GM23248 (cell line): ENCODE data around the gene EAF2. TPM values are rescaled to one million over a fixed set of nuclear protein-coding genes. Genes with fewer than 3 reads are reported as not detected.

Source experiments
- DNase-seq: peaks from one replicate; pipeline ENCODE4 v3.0.0-alpha.2; 2015
- H2AFZ ChIP-seq: fragments of 200-600 bp; sonication (generic); 2 replicates; pipeline ENCODE4 v1.6.1; 2016; ENCODE audit warnings: antibody characterized with exemption
- H3F3A ChIP-seq: fragments of 200-600 bp; sonication (generic); 2 replicates; pipeline ENCODE4 v1.6.1; 2016; ENCODE audit warnings: mild to moderate bottlenecking, antibody characterized with exemption, mixed run types; ENCODE audit not compliant: insufficient read depth
- H3K27ac ChIP-seq: fragments of 200-600 bp; sonication (generic); 2 replicates; pipeline ENCODE4 v1.5.1; 2016; ENCODE audit warnings: mild to moderate bottlenecking
- H3K27me3 ChIP-seq: fragments of 200-600 bp; sonication (generic); replicated peaks from 2 replicates; pipeline ENCODE4 v1.6.1; 2016; ENCODE audit warnings: mild to moderate bottlenecking; ENCODE audit not compliant: insufficient read depth
- H3K36me3 ChIP-seq: fragments of 200-600 bp; sonication (generic); 2 replicates; pipeline ENCODE4 v1.6.1; 2016; ENCODE audit warnings: low read depth, mild to moderate bottlenecking
- H3K4me1 ChIP-seq: fragments of 200-600 bp; sonication (generic); 2 replicates; pipeline ENCODE4 v1.6.1; 2016; ENCODE audit warnings: mild to moderate bottlenecking; ENCODE audit not compliant: insufficient read depth
- H3K4me2 ChIP-seq: fragments of 200-600 bp; sonication (generic); one replicate; pipeline ENCODE4 v1.6.1; 2016; ENCODE audit warnings: mild to moderate bottlenecking; ENCODE audit not compliant: unreplicated experiment
- H3K4me3 ChIP-seq: fragments of 200-600 bp; sonication (generic); 2 replicates; pipeline ENCODE4 v1.5.1; 2016; ENCODE audit warnings: mild to moderate bottlenecking
- H3K79me2 ChIP-seq: fragments of 200-600 bp; sonication (generic); 2 replicates; pipeline ENCODE4 v1.6.1; 2016; ENCODE audit warnings: mild to moderate bottlenecking; ENCODE audit not compliant: insufficient read depth
- H3K9ac ChIP-seq: fragments of 200-600 bp; sonication (generic); 2 replicates; pipeline ENCODE4 v1.6.1; 2016; ENCODE audit warnings: mild to moderate bottlenecking
- H3K9me2 ChIP-seq: fragments of 200-600 bp; sonication (generic); 2 replicates; pipeline ENCODE4 v1.6.1; 2016; ENCODE audit warnings: mixed run types, mild to moderate bottlenecking, moderate library complexity; ENCODE audit not compliant: insufficient read depth
- H3K9me3 ChIP-seq: fragments of 200-600 bp; sonication (generic); one replicate; pipeline ENCODE4 v1.6.1; 2017; ENCODE audit warnings: low read depth
- H4K20me1 ChIP-seq: fragments of 200-600 bp; sonication (generic); 2 replicates; pipeline ENCODE4 v1.6.0; 2016; ENCODE audit not compliant: insufficient read depth
- EZH2 ChIP-seq: fragments of 200-600 bp; sonication (generic); IDR thresholded peaks from 2 replicates; pipeline ENCODE4 v1.6.1; 2018; ENCODE audit warnings: antibody characterized with exemption, mild to moderate bottlenecking; ENCODE audit not compliant: insufficient read depth, poor library complexity, severe bottlenecking
- EZH2phosphoT487 ChIP-seq: fragments of 200-600 bp; sonication (generic); IDR thresholded peaks from 2 replicates; pipeline ENCODE4 v1.6.1; 2018; ENCODE audit warnings: antibody characterized with exemption, moderate library complexity, mild to moderate bottlenecking, low read depth; ENCODE audit not compliant: insufficient read depth
- WGBS, 2 experiments: methylation state at CpG; one replicate each; pipeline ENCODE4 v1.1.6; 2015 to 2017; ENCODE audit warnings: low lambda C conversion rate in 2 of 2, low coverage in 1 of 2; ENCODE audit errors: missing lambda C conversion rate in 2 of 2; 5-methylcytosine and 5-hydroxymethylcytosine counted together
- in situ Hi-C: fragments of 300-500 bp; cut with MboI; formaldehyde crosslinking; loops from 2 replicates; pipeline ENCODE4 v1.15.0; 2020
- polyA plus RNA-seq: library from polyadenylated mRNA; unstranded; fragments of >200 nt; fragmentation: Nextera tagmentation; extraction: Ambion mirVana; gene quantifications from 2 replicates; pipeline ENCODE4 v1.2.1, GENCODE V29; 2016
- total RNA-seq: library from RNA; depleted of rRNA; stranded (reverse); fragments of >200 nt; shearing (Covaris generic); gene quantifications from 2 replicates; pipeline ENCODE4 v1.2.3, GENCODE V29; 2014

EAF2 gene
- total and polyA plus RNA-seq, 2 experiments from 2014 or later: 0.65 to 1.1 TPM

DNA sequence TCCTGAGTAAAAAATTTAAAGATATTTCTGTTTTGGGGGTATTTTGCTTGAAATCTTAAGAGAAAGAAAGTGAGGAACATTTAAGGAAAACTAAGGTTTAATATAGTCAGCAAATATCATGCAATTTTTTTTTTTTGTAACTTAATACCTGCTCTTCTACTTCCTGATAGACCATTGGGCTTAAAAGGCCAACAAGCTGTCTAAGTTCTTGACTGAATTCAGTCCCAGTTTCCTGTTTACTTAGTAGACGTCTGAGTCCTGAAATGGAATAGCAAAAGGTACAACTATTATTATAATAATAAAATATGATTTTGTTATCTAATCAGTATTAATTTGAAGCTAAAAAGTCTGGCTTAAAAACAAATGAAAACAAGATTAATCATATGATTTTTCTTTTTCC is 38.0 kb upstream of the EAF2 start:
- Histone ChIP-seq H3K4me2 (no peak overlapping the region), H3K9me2 (no peaks in the 10 kb centered on the region; the same call in 1 of the 2 replicates), H3K36me3 (peaks cover 9% of the 10 kb centered on the region), H3K9me3 (no peaks in the 10 kb centered on the region), H3K27ac (no peak overlapping the region), H2AFZ (no peak overlapping the region), H3K9ac (no peak overlapping the region), H3K4me3 (no peak overlapping the region), H3K4me1 (no peaks in the 10 kb centered on the region), H3K27me3 (no peaks in the 10 kb centered on the region), H4K20me1 (no peaks in the 10 kb centered on the region), H3F3A (no peaks in the 10 kb centered on the region; the same call in 1 of the 2 replicates), H3K79me2 (no peaks in the 10 kb centered on the region)
- in situ Hi-C loops: no loop called here
- DNase-seq: no peak
- TF ChIP-seq EZH2phosphoT487 (no peak), EZH2 (no peak)
- WGBS, 2 experiments: 96 to 97% methylated on average over 1 of the region's 1 CpG

DNA sequence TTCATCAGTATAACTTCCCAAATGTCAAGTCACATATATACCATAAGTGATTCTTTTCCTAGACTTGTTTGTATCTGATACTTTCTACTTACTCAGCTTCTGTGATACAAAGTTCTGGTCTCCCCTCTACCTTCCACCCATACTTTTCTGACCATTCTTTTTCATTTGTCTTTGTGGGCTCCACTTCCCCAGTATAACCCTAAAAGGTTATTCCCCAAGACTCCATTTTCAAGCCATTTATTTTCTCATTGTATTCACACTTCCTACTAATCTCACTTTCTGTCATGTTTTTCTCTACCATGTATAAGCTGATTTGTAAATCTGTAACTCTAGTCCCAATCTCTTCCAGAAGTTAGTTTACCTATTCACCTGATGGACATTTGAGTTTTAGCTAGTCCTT is 34.1 kb upstream of the EAF2 start:
- Histone ChIP-seq H3K36me3 (peaks cover 11% of the 10 kb centered on the region; the same call in 1 of the 2 replicates), H3K27me3 (no peaks in the 10 kb centered on the region), H3K9ac (no peak overlapping the region), H4K20me1 (no peaks in the 10 kb centered on the region), H3K27ac (no peak overlapping the region), H3K4me1 (no peaks in the 10 kb centered on the region), H2AFZ (no peak overlapping the region), H3K4me2 (no peak overlapping the region), H3K4me3 (no peak overlapping the region), H3K9me3 (no peaks in the 10 kb centered on the region), H3F3A (no peaks in the 10 kb centered on the region; the same call in 1 of the 2 replicates), H3K9me2 (no peaks in the 10 kb centered on the region; the same call in 1 of the 2 replicates), H3K79me2 (no peaks in the 10 kb centered on the region)
- in situ Hi-C loops: no loop called here
- no peak for DNase-seq
- no peak for TF ChIP-seq EZH2phosphoT487
- no peak for TF ChIP-seq EZH2

DNA sequence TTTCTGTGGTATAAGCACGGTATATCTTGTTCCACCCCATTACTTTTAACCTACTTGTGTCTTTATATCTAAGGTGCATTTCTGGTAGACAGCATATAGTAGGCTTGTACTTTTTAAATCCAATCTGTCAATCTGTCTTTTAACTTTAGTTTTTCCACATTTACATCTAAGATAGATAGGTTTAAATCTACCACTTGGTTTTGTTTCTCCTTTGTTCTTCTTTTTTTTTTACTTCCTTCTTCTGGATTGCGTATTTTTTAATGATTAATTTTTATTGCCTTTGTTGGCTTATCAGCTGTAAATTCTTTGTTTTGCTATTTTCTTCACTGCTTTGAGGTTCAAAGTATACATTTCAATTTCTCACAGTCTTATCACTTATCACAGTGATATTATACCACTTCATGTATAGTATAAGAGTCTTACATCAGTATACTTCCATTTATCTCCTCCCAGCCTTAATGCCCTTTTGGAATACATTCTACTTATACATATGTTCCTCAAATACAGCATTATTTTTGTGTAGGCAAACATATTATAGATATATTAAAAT is 31.2 kb upstream of the EAF2 start:
- in situ Hi-C loops: no loop called here
- Histone ChIP-seq H3K27me3 (no peaks in the 10 kb centered on the region), H3K36me3 (peaks cover 23% of the 10 kb centered on the region), H3K9me2 (no peaks in the 10 kb centered on the region; the same call in 1 of the 2 replicates), H3K9ac (no peak overlapping the region), H3F3A (no peaks in the 10 kb centered on the region; the same call in 1 of the 2 replicates), H2AFZ (no peak overlapping the region), H3K4me3 (no peak overlapping the region), H3K4me1 (no peaks in the 10 kb centered on the region), H3K79me2 (no peaks in the 10 kb centered on the region), H4K20me1 (no peaks in the 10 kb centered on the region), H3K9me3 (no peaks in the 10 kb centered on the region), H3K27ac (no peak overlapping the region), H3K4me2 (no peak overlapping the region)
- TF ChIP-seq EZH2: no peak
- TF ChIP-seq EZH2phosphoT487: no peak
- WGBS, 2 experiments: 92 to 98% methylated on average over 2 of the region's 2 CpGs
- no peak for DNase-seq

DNA sequence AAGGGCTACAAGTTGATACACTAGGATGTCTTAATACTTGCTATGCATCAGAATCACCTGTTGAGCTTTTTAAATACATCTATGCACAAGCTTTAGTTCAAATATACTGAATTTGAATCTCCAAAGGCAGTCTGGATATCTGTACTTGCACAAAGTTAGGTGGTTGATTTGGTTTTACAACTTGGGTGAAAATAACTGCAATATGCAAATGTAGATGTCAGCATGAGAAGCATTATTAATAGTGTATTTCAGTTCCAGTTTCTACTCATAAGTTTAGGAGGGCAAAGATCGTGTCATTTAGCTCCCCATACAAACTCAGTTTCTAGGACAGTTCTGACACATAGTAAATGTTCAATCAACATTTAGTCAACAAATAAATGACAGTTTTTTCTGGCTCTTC is 25.8 kb upstream of the EAF2 start:
- no peak overlapping the region for H3K27ac ChIP-seq
- no peaks in the 10 kb centered on the region for H3K9me3 ChIP-seq
- H3K27me3 ChIP-seq: no peaks in the 10 kb centered on the region
- no peak overlapping the region for H3K4me3 ChIP-seq
- WGBS, 2 experiments: 54 to 65% methylated on average over 1 of the region's 1 CpG
- H3K4me1 ChIP-seq: no peaks in the 10 kb centered on the region
- in situ Hi-C loops: no loop called here
- no peaks in the 10 kb centered on the region for H3K9me2 ChIP-seq
- H2AFZ ChIP-seq: no peak overlapping the region
- peaks cover 6% of the 10 kb centered on the region for H3K79me2 ChIP-seq
- H3K9ac ChIP-seq: no peak overlapping the region
- no peak for DNase-seq
- H3F3A ChIP-seq: no peaks in the 10 kb centered on the region
- no peak for TF ChIP-seq EZH2
- TF ChIP-seq EZH2phosphoT487: no peak
- H3K36me3 ChIP-seq: peaks cover 21% of the 10 kb centered on the region
- no peak overlapping the region for H3K4me2 ChIP-seq
- H4K20me1 ChIP-seq: no peaks in the 10 kb centered on the region

DNA sequence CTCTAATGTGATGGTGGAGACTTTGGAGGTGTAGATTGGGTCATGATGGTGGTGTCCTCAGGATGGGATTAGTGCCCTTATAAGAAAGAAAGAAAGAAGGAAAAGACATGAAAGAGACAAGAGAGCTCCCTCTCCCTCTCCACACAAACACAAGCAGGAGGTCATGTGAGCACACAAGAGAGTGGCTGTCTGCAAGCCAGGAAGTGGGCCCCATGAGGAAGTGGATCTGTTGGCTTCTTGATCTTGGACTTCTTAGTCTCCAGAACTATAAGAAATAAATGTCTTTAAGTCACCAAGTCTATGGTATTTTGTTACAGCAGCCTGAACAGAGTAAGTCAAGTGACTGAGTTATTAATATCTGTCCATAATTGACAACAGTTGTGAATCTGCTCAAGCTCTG is 17.3 kb upstream of the EAF2 start:
- no peak overlapping the region for H3K4me2 ChIP-seq
- no peak overlapping the region for H3K9ac ChIP-seq
- H3K36me3 ChIP-seq: peaks cover 17% of the 10 kb centered on the region
- no peaks in the 10 kb centered on the region for H3K9me2 ChIP-seq
- TF ChIP-seq EZH2: no peak
- TF ChIP-seq EZH2phosphoT487: no peak
- DNase-seq: no peak
- no peaks in the 10 kb centered on the region for H3F3A ChIP-seq
- H3K27ac ChIP-seq: no peak overlapping the region
- H3K4me1 ChIP-seq: no peaks in the 10 kb centered on the region
- no peaks in the 10 kb centered on the region for H3K9me3 ChIP-seq
- in situ Hi-C loops: no loop called here
- H3K4me3 ChIP-seq: no peak overlapping the region
- H4K20me1 ChIP-seq: no peaks in the 10 kb centered on the region
- H3K27me3 ChIP-seq: no peaks in the 10 kb centered on the region
- peaks cover 44% of the 10 kb centered on the region for H3K79me2 ChIP-seq
- H2AFZ ChIP-seq: no peak overlapping the region
